GM23338 (cell line): ENCODE measurements around the gene MICAL1. TPM values are rescaled to one million over a fixed set of nuclear protein-coding genes. Genes with fewer than 3 reads are reported as not detected.
A peak's percentile ranks its signal among the peaks of the same experiment; 100 is the strongest.

Source experiments
- ATAC-seq: fragments of 200-7000 bp; cut with Tn5 transposase; 3 replicates; pipeline ENCODE4 v1.9.1; 2020
- DNase-seq: peaks from one replicate; pipeline ENCODE4 v3.0.0-alpha.2; 2015; ENCODE audit warnings: low spot score
- H2AFZ ChIP-seq: fragments of 200-600 bp; sonication (generic); 2 replicates; pipeline ENCODE4 v1.8.0; 2016; ENCODE audit warnings: antibody characterized with exemption, mild to moderate bottlenecking, moderate library complexity
- H3F3A ChIP-seq: fragments of 200-600 bp; sonication (generic); replicated peaks from 2 replicates; pipeline ENCODE4 v1.8.0; 2017; ENCODE audit warnings: antibody characterized with exemption, mixed run types, low read depth
- H3K27ac ChIP-seq: fragments of 200-600 bp; sonication (generic); 2 replicates; pipeline ENCODE4 v1.6.1; 2016; ENCODE audit warnings: low read depth
- H3K27me3 ChIP-seq: fragments of 200-600 bp; sonication (generic); 2 replicates; pipeline ENCODE4 v1.8.0; 2016; ENCODE audit warnings: mild to moderate bottlenecking, mixed run types, moderate library complexity; ENCODE audit not compliant: insufficient read depth
- H3K36me3 ChIP-seq: fragments of 200-600 bp; sonication (generic); 2 replicates; pipeline ENCODE4 v1.8.0; 2016; ENCODE audit warnings: mild to moderate bottlenecking; ENCODE audit not compliant: insufficient read depth
- H3K4me1 ChIP-seq: fragments of 200-600 bp; sonication (generic); 2 replicates; pipeline ENCODE4 v1.8.0; 2016; ENCODE audit warnings: mild to moderate bottlenecking, moderate library complexity; ENCODE audit not compliant: insufficient read depth
- H3K4me2 ChIP-seq: fragments of 200-600 bp; sonication (generic); 2 replicates; pipeline ENCODE4 v1.7.1; 2017; ENCODE audit warnings: mixed run types
- H3K4me3 ChIP-seq: fragments of 200-600 bp; sonication (generic); 2 replicates; pipeline ENCODE4 v1.6.1; 2016; ENCODE audit warnings: mixed run types
- H3K79me2 ChIP-seq: fragments of 200-600 bp; sonication (generic); replicated peaks from 2 replicates; pipeline ENCODE4 v1.8.0; 2017; ENCODE audit warnings: mild to moderate bottlenecking; ENCODE audit not compliant: insufficient read depth
- H3K9me2 ChIP-seq: fragments of 200-600 bp; sonication (generic); 2 replicates; pipeline ENCODE4 v1.8.0; 2017; ENCODE audit not compliant: insufficient read depth
- H4K20me1 ChIP-seq: fragments of 200-600 bp; sonication (generic); replicated peaks from 2 replicates; pipeline ENCODE4 v1.8.0; 2017; ENCODE audit warnings: mild to moderate bottlenecking; ENCODE audit not compliant: insufficient read depth
- H3K27ac Mint-ChIP-seq: 2 replicates; pipeline ENCODE4 v1.8.0; 2020; ENCODE audit warnings: inconsistent platforms, mild to moderate bottlenecking, moderate library complexity, mixed read lengths
- H3K27me3 Mint-ChIP-seq: 3 replicates; pipeline ENCODE4 v1.8.0; 2022; ENCODE audit warnings: low read depth, mild to moderate bottlenecking, moderate library complexity, mixed read lengths, inconsistent platforms; ENCODE audit not compliant: insufficient read depth, poor library complexity
- H3K36me3 Mint-ChIP-seq: 3 replicates; pipeline ENCODE4 v1.8.0; 2021; ENCODE audit warnings: low read depth, mild to moderate bottlenecking, inconsistent platforms, moderate library complexity, mixed read lengths
- H3K4me1 Mint-ChIP-seq: 3 replicates; pipeline ENCODE4 v1.8.0; 2020; ENCODE audit warnings: mild to moderate bottlenecking, inconsistent platforms, mixed read lengths
- H3K4me3 Mint-ChIP-seq: 3 replicates; pipeline ENCODE4 v1.8.0; 2021; ENCODE audit warnings: moderate library complexity, mild to moderate bottlenecking, inconsistent platforms, mixed read lengths
- H3K9me3 Mint-ChIP-seq: 3 replicates; pipeline ENCODE4 v1.8.0; 2020; ENCODE audit warnings: moderate library complexity, mild to moderate bottlenecking, inconsistent platforms, mixed read lengths
- CTCF ChIP-seq, 2 experiments: fragments of 200-600 bp in 1 of 2; sonication (generic) in 1 of 2; conservative IDR thresholded peaks; 2 replicates each; pipeline versions ENCODE4 v1.5.1 to v1.6.1; 2016 to 2017; ENCODE audit warnings: antibody characterized with exemption in 2 of 2, low read depth in 2 of 2, mild to moderate bottlenecking in 2 of 2, moderate library complexity in 1 of 2
- ETS1 ChIP-seq: IDR thresholded peaks from 2 replicates; pipeline ENCODE4 v1.6.1; 2016; ENCODE audit warnings: antibody characterized with exemption
- EZH2 ChIP-seq: fragments of 200-600 bp; sonication (generic); IDR thresholded peaks from one replicate; pipeline ENCODE4 v1.8.0; 2017; ENCODE audit warnings: antibody characterized with exemption, mild to moderate bottlenecking, low read depth; ENCODE audit not compliant: unreplicated experiment
- JUNB ChIP-seq: IDR thresholded peaks from one replicate; pipeline ENCODE4 v1.6.1; 2016; ENCODE audit warnings: antibody characterized with exemption; ENCODE audit not compliant: unreplicated experiment
- NANOG ChIP-seq: IDR thresholded peaks from 2 replicates; pipeline ENCODE4 v1.6.1; 2016; ENCODE audit warnings: antibody characterized with exemption, borderline replicate concordance
- POLR2AphosphoS5 ChIP-seq: IDR thresholded peaks from 2 replicates; pipeline ENCODE4 v1.6.1; 2016; ENCODE audit warnings: antibody characterized with exemption, low read depth
- STAT1 ChIP-seq: IDR thresholded peaks from one replicate; pipeline ENCODE4 v1.6.1; 2016; ENCODE audit warnings: antibody characterized with exemption; ENCODE audit not compliant: unreplicated experiment
- ZNF114 ChIP-seq: fragments of 250-450 bp; sonication (Bioruptor Pico); IDR thresholded peaks from 2 replicates; pipeline ENCODE4 v1.5.0; 2020; ENCODE audit warnings: mild to moderate bottlenecking, moderate library complexity
- ZNF331 ChIP-seq: fragments of 250-450 bp; sonication (Bioruptor Pico); IDR thresholded peaks from 2 replicates; pipeline ENCODE4 v1.5.0; 2020; ENCODE audit warnings: low read depth, mild to moderate bottlenecking, moderate library complexity
- polyA plus RNA-seq: library from polyadenylated mRNA; unstranded; fragments of >200 nt; fragmentation: Nextera tagmentation; extraction: Ambion mirVana; gene quantifications from 2 replicates; pipeline ENCODE4 v1.2.1, GENCODE V29; 2016
- total RNA-seq: library from RNA; depleted of rRNA; stranded (reverse); fragments of >200 nt; shearing (Covaris generic); gene quantifications from 2 replicates; pipeline ENCODE4 v1.2.3, GENCODE V29; 2014
- TF ChIP-seq, protein P1 (sequence below): IDR thresholded peaks from one replicate; pipeline ENCODE4 v1.6.1; 2018; ENCODE audit warnings: antibody characterized with exemption; ENCODE audit not compliant: unreplicated experiment

The MICAL1 gene
- total and polyA plus RNA-seq, 2 experiments from 2014 or later = 27.8 to 77.8 TPM

GRCh38 chr6:109443425-109443950 is 12.1 kb downstream of the MICAL1 start:
- H4K20me1 ChIP-seq = no peaks in the 10 kb centered on the region; the same call in 1 of the 2 replicates
- H3K36me3 Mint-ChIP-seq = peaks cover 33% of the 10 kb centered on the region
- H3K4me3 ChIP-seq = no peak overlapping the region
- H3K4me3 Mint-ChIP-seq = no peak overlapping the region
- H3F3A ChIP-seq = peaks cover 5% of the 10 kb centered on the region; the same call in 1 of the 2 replicates
- H3K27me3 ChIP-seq = peaks cover 14% of the 10 kb centered on the region
- no peaks in the 10 kb centered on the region for H3K79me2 ChIP-seq
- peaks cover 24% of the 10 kb centered on the region for H3K27me3 Mint-ChIP-seq
- H3K27ac Mint-ChIP-seq = no peak overlapping the region
- no peak overlapping the region for H3K4me2 ChIP-seq
- H2AFZ ChIP-seq = no peak overlapping the region
- H3K36me3 ChIP-seq = peaks cover 3% of the 10 kb centered on the region; the same call in 1 of the 2 replicates
- no peak for TF ChIP-seq JUNB
- no peak for TF ChIP-seq ZNF331
- no peak for TF ChIP-seq NANOG
- TF ChIP-seq, protein P1, sequence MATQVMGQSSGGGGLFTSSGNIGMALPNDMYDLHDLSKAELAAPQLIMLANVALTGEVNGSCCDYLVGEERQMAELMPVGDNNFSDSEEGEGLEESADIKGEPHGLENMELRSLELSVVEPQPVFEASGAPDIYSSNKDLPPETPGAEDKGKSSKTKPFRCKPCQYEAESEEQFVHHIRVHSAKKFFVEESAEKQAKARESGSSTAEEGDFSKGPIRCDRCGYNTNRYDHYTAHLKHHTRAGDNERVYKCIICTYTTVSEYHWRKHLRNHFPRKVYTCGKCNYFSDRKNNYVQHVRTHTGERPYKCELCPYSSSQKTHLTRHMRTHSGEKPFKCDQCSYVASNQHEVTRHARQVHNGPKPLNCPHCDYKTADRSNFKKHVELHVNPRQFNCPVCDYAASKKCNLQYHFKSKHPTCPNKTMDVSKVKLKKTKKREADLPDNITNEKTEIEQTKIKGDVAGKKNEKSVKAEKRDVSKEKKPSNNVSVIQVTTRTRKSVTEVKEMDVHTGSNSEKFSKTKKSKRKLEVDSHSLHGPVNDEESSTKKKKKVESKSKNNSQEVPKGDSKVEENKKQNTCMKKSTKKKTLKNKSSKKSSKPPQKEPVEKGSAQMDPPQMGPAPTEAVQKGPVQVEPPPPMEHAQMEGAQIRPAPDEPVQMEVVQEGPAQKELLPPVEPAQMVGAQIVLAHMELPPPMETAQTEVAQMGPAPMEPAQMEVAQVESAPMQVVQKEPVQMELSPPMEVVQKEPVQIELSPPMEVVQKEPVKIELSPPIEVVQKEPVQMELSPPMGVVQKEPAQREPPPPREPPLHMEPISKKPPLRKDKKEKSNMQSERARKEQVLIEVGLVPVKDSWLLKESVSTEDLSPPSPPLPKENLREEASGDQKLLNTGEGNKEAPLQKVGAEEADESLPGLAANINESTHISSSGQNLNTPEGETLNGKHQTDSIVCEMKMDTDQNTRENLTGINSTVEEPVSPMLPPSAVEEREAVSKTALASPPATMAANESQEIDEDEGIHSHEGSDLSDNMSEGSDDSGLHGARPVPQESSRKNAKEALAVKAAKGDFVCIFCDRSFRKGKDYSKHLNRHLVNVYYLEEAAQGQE = no peak
- TF ChIP-seq CTCF (conservative IDR thresholded peaks at IDR 0.05; ENCODE audit: low read depth in 2 of 2) = no peak
- no peak for TF ChIP-seq ZNF114
- TF ChIP-seq ETS1 = no peak
- ATAC-seq = no peak
- no peaks in the 10 kb centered on the region for H3K9me2 ChIP-seq
- H3K9me3 Mint-ChIP-seq = no peaks in the 10 kb centered on the region
- no peak for DNase-seq
- peaks cover 12% of the 10 kb centered on the region; the same call in 2 of the 3 replicates for H3K4me1 Mint-ChIP-seq
- no peak overlapping the region for H3K27ac ChIP-seq
- peaks cover 8% of the 10 kb centered on the region; the same call in 1 of the 2 replicates for H3K4me1 ChIP-seq

DNA sequence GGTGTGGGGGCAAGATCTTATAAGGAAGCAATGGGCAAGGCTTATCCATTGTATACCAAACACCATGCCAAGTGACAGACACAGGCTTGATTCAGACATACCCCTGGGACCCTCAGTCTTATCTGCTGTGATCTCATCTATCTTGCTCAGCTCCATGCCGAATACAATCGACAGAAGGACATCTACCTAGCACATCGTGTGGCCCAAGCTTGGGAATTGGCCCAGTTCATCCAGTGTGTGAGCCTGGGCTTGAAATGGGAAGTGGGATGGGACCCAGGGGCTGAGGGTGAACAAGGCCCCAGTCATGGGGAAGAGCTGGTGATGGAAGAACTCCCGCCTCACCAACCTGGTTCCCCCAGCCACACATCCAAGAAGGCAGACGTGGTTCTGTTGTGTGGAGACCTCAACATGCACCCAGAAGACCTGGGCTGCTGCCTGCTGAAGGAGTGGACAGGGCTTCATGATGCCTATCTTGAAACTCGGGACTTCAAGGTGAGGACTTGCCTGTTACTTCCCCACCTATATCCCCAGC is 13.1 kb downstream of the MICAL1 start:
- H3K4me3 ChIP-seq = no peak overlapping the region
- no peak overlapping the region; the same call in 1 of the 2 replicates for H3K4me2 ChIP-seq
- no peak for DNase-seq
- no peak overlapping the region for H2AFZ ChIP-seq
- Mint-ChIP-seq H3K9me3 (no peaks in the 10 kb centered on the region), H3K27ac (no peak overlapping the region), H3K4me3 (peak overlapping the region; percentile 96), H3K36me3 (peaks cover 33% of the 10 kb centered on the region), H3K4me1 (peaks cover 12% of the 10 kb centered on the region; the same call in 2 of the 3 replicates), H3K27me3 (peaks cover 20% of the 10 kb centered on the region)
- H3F3A ChIP-seq = peaks cover 5% of the 10 kb centered on the region; the same call in 1 of the 2 replicates
- H3K36me3 ChIP-seq = peaks cover 3% of the 10 kb centered on the region; the same call in 1 of the 2 replicates
- no peaks in the 10 kb centered on the region for H3K79me2 ChIP-seq
- H3K27ac ChIP-seq = no peak overlapping the region
- no peak for ATAC-seq
- H3K4me1 ChIP-seq = peaks cover 8% of the 10 kb centered on the region; the same call in 1 of the 2 replicates
- peaks cover 14% of the 10 kb centered on the region for H3K27me3 ChIP-seq
- no peaks in the 10 kb centered on the region for H3K9me2 ChIP-seq
- no peaks in the 10 kb centered on the region; the same call in 1 of the 2 replicates for H4K20me1 ChIP-seq
- no peak for TF ChIP-seq NANOG
- no peak for TF ChIP-seq POLR2AphosphoS5
- TF ChIP-seq EZH2 = no peak
- TF ChIP-seq CTCF (conservative IDR thresholded peaks at IDR 0.05; ENCODE audit: low read depth in 2 of 2) = no peak
- no peak for TF ChIP-seq ZNF114
- TF ChIP-seq STAT1 = no peak
- TF ChIP-seq ETS1 = no peak
